Right ventricle myocardium inferior (tissue), 1 donor: ENCODE results near the gene SYCP3. TPM values are rescaled to one million over a fixed set of nuclear protein-coding genes. Genes with fewer than 3 reads are reported as not detected.

Experiments
- ATAC-seq: fragments of 200-7000 bp; cut with Tn5 transposase; one replicate; pipeline ENCODE4 v1.9.1; 2020; ENCODE audit warnings: mild to moderate bottlenecking, moderate library complexity
- DNase-seq: peaks from one replicate; pipeline ENCODE4 v3.0.0; 2021; ENCODE audit errors: missing footprints
- intact Hi-C: fragments of 100-400 bp; cut with DNase I; formaldehyde crosslinking; loops from one replicate; pipeline ENCODE4 v1.11.0; 2022
- total RNA-seq: library from RNA; stranded (reverse); fragmentation: NEBNext Ultra II Directional; extraction: Animal tissue kit (Norgen Biotek cat#: 25700); gene quantifications from one replicate; pipeline ENCODE4 v1.2.1, GENCODE V29; 2021
- donor health status: DM: no; HTN: yes; CAD: no; lungs with severe emphysema.

SYCP3 gene
- total RNA-seq, 1 donor from 2014 or later, result not detected

DNA sequence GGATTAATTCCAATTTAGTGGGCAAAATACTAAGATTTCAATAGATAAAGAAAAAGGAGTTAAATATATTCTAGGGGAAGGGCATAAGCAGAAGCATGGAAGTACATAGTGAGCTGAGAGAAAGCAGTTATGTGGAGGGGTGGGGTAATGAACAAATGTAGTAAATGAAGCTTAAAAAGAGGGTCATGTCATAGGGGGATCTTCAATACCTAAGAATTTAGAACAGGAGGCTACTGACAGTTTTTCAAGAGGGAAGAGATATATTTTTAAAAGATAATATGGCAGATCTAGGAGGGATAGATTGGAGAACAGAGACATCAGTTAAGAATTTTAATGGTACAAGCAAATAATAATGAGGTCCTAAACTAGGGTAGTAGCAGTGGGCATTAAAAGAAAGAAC lies 9.4 kb downstream of the SYCP3 start:
- ATAC-seq (no peak), DNase-seq (no peak)
- intact Hi-C loops, result no loop called here

DNA sequence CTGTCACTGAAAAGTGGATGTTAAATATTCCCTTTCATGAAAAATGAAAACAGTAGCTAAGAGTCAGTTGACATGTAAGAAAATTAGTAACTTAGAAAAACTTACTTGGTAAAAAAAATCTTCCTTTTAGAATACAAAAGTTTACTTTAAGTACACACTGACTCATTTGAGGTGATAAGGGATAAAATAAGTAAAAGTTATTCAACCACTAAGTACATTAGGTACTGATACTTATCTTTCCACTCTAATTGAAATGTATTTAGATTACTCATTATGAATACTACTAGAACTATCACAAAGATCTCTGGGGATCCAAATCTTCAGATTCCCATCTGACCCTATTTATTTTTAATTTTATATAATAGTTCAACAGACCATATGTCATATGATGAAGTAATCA lies 12.2 kb downstream of the SYCP3 start:
- ATAC-seq (no peak), DNase-seq (no peak)
- intact Hi-C loops, result no loop called here

DNA sequence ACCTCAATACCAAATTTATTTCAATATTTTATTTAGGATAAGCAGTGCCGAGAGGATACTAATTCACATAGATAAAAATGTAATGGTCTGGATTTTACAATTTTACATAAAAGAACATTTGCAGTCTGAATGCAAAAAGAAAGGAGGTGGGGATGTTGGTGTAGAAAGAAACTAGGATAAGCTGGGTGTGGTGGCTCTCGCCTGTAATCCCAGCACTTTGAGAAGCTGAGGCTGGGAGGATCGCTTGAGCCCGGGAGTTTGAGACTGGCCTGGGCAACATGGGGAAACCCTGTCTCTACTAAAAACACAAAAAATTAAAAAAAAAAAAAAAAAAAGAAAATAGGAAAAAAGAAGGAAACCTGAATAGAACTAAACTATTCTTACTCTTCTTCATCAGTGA lies 16.9 kb downstream of the SYCP3 start:
- no peak for DNase-seq
- no peak for ATAC-seq
- intact Hi-C loops, result no loop called here

DNA sequence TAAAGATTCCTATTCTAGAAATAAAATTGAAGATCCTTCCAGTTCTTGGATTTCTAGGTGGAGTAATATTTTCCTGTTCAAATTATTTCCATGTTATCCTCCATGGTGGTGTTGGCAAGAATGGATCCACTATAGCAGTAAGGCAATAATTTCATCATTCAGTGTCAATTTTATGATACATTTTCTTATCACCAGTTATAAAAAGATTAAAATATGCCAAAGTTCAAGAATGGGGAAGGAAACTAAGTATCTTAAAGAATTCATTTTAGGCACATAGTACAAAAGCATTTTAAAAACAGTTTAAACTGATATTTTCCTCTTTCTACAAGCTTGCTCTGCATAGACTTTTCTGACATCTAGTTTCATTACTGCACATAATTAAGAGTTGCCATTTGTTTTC lies 19.1 kb downstream of the SYCP3 start:
- ATAC-seq, result no peak
- intact Hi-C loops, result no loop called here
- no peak for DNase-seq

DNA sequence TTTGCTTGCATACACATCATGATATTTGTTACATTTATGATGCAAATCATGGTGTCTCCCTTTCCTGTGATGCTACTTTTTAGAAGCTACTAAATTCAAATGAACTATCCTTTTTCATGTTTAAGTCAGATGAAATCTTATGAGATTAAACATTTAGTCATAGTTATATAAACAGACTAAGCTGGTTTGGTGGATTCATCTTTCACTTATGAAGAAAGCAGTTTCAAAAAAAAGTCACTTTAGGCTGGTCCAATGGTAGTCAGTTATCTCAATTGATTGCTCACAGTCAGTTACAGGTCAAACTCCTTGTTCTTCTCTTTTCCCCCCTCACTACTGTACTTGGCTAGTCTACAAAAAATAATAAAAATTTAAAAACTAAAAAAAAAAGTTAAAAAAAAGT lies 19.7 kb downstream of the SYCP3 start:
- no peak for ATAC-seq
- DNase-seq, result no peak
- intact Hi-C loops, result no loop called here

DNA sequence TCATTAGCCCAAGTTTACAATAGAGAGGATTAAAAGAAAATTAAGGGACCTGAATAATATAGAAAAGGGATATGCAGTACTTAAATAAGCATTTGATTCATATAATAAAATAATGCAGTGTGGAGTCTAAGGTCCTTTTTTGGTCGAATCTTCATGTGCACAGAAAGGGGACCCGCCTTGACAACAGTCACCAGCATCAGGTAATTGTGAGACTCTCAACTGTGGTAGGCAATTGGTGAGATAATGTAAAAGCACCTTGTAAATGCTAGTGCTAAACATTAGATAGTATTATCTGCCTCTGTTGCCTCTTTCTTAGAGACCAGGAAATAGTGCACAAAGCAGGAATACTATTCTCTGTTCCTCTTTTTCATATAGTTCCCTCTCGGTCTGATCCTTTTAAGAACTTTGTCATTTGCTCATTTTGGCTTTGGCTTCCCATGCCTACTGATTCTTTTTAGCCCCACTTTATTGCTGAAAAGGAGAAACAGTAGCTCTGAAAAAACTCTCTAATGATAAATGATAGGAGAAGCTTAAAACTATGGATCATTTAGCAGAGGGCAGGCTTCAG lies 24.3 kb downstream of the SYCP3 start:
- intact Hi-C loops, result loop anchor here (5.0 kb wide), 1 partner anchor 223 kb away; no protein-coding TSS in a partner anchor
- no peak for ATAC-seq
- no peak for DNase-seq

DNA sequence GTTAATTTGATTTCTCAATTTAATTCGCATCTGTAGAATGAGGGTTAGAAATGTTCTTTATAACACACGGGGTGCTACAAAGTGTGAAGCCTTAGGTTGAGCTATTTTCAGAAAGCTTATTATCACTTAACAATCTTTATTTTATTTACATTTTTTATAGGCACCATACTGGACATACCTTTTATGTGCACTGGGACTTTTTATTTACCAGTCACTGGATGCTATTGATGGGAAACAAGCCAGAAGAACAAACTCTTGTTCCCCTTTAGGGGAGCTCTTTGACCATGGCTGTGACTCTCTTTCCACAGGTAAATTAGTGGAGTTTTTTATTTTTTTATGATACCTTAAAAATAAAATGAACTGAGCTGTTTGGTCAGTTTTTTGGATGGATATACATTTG lies 25.3 kb downstream of the SYCP3 start:
- intact Hi-C loops, result loop anchor here (5.0 kb wide), 1 partner anchor 222 kb away; no protein-coding TSS in a partner anchor
- ATAC-seq (no peak), DNase-seq (no peak)

DNA sequence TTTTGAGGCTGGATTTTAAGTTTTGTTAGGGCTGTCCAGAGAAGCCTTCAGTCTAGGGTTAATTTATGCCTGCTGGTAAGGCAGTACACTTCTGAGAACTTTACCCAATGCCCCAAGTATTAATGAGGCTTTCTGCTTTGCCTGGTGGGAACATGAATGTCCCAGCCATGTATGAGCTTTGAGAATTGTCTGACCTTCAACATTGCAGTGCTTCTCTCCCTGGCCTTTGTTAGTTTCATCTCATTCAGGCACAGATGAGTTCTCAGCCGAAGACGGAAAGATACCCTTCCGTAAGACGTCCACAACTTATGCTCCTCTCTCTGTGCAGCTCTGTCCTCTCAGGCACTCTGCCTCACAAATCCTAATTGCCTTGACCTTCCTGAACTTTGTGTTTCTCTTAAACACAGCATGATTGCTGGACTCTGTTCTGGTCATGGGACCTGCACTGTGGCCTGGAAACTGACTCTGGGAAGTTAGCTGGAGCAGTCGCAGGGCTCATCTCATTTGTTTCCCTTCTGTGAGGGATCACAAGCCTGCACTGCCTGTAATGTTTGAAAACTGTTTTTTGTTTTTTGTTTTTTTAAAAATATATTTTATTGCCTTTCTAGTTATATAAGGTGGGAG lies 26.1 kb downstream of the SYCP3 start:
- intact Hi-C loops, result loop anchor here (5.0 kb wide), 1 partner anchor 221 kb away; no protein-coding TSS in a partner anchor
- ATAC-seq (peak; percentile 82), DNase-seq (no peak)

DNA sequence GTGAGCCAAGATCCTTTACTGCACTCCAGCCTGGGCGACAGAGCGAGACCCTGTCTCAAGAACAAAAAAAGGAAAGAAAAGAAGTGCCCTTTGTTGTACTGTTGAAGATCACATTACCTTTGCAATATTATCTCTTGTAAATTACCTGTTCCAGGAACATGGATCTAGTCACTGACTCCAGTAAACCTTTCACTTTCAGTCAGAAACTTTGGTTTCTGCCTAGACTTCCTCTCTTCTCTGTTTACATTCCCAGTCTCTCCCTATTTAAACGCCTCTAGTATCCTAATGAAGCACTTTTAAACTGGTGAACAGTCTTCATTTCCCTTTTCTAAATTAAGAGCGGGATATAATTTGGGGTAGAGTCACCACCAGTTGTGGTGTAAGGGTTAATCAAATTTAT lies 29.0 kb downstream of the SYCP3 start:
- DNase-seq (no peak), ATAC-seq (no peak)
- intact Hi-C loops, result loop anchor here (5.0 kb wide), 1 partner anchor 218 kb away; no protein-coding TSS in a partner anchor

DNA sequence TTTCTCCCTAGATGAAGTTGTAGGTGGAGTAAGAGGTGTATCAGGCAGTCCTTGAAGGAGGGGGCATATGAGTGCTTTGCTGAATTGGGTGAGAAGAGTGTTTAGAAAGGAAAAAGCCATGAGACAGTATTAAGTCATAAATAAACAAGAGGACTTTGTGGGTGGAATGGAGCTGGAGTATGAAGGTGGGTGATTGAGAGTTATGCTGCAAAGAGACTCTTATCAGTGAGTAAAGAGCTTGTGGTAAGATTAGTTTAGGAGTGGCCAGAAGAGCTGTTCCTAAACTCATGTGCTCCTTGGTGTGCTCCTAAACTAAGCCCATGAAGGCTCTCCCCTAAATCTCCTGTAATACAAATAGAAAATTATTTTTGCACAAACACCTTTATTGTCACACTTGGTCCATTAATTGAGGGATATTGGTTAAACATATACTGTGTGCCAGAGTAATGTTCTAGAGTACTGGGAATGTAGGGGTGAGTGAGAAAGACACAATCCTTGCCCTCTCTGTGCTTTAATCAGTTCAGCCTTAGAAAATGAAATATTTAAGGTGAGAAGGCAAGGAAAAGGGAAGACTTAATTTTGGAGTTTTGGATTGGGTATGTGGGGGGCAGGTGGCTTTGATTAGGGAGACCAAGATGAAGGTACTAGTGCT lies 32.0 kb downstream of the SYCP3 start:
- DNase-seq (no peak), ATAC-seq (peak; percentile 24)
- intact Hi-C loops, result no loop called here

DNA sequence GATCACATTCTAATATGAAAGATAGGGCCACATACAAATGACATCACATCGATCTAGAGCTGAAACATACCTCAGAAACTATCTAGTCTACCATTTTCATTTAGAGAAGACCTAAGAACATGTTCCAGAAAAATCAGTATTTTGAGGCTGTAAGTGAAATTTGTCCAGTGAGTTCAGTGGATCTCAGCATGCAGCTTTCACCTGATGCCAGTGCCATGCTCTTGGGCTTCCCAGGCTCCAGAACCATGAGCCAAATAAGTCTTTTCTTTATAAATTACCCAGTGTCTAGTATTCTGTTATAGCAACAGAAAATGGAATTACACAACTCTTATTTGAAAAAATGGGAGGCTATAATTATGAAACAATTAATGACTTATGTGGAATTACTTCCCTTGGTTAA lies 32.9 kb downstream of the SYCP3 start:
- intact Hi-C loops, result no loop called here
- ATAC-seq (no peak), DNase-seq (no peak)

DNA sequence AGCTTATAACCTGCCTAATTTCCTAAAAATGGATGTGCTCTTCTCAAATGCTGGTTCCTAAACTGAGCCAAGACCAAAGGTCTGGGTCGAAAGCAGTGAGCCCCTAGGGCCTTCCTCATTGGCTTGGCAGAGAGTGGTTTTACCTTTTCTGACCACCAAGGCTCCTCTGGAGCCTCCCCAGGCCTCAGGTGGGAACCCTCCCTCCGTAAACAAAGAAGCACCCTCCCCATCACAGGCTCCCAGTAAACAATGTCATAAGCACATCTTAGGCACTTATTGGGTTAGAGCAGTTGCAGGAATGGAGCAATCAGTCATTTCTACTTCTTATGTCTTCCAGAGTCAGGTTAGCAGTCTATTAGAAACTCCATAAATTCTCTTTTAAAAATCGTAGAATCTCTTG lies 35.8 kb downstream of the SYCP3 start:
- no peak for ATAC-seq
- DNase-seq, result no peak
- intact Hi-C loops, result no loop called here

DNA sequence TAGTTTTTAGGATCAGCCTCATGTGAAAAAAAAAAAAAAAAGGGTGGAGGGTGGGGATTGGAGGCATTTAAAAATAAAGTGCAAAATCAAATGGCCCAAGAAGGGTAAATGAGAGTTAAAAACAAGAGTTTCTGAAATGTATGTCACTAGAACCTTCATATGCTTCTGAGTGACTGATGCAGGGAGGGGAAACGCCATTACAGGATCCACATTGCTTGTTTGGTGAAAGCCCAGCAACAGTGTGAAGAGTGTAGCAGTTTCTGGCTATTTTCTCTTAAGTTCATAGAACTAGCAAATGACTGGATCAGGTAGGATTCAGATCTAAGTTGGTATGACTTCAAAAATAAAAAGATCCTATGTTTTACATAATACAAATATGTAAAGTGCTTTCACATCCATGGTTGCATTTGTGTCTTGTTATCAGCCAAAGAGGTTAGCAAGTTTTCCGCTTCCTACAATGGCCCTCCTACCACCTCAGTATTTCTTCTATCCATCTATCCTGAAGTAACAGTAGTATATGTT lies 38.9 kb downstream of the SYCP3 start:
- intact Hi-C loops, result no loop called here
- DNase-seq, result no peak
- no peak for ATAC-seq

DNA sequence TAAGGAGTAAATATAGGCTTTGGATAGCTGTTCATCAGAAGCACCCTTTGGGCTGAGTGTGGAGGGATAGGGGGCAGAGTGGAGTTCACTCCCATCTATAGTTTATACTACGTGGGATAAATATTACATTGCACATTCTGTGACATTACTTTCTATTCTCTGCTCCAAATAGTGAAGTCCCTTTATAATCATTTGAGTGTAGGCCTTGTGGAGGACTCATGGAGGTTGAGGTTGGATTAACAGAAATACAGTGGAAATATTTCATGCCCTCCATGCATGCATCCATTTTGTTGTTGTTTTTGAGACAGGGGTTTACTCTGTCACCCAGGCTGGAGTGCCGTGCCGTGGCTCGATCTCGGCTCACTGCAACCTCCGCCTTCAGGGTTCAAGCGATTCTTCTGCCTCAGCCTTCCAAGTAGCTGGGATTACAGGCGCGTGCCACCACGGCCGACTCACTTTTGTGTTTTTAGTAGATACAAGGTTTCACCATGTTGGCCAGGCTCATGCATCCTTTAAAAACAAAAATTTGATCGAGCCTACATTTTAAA lies 40.4 kb downstream of the SYCP3 start:
- no peak for ATAC-seq
- no peak for DNase-seq
- intact Hi-C loops, result no loop called here

DNA sequence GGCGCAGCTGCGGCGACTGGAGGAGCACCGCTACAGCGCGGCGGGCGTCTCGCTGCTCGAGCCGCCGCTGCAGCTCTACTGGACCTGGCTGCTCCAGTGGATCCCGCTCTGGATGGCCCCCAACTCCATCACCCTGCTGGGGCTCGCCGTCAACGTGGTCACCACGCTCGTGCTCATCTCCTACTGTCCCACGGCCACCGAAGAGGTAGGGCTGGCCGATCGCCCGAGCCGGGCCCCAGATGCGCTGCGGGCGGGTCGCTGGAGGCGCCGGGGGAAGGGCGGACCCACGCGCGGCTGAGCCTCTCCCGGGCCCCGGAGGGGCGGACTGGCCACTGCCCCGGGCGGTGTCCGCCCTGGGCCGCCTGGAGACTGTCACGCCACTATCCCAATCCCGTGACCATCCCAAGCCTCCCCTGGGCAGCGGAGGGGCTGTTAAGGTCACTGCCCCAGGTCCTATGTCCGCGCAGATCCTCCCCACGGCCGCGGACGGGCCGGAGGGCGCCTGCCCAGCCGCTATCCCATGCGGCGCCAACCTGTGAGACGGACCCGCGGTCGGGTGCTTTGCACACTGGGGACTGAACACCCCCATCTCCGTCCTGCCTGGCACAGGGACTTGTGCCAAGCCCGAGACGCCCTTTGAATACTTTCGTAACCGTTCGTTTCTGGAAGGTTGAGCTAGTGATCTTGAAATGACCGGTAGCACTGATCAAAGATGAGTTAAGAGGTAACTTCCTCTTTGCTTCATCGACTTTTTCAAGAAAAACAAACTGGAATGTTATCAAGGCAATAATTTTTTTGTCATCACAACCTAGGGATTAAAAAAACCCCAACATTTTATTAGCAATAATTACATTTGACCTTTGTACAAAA lies 41.1 kb downstream of the SYCP3 start:
- intact Hi-C loops, result no loop called here
- peak; percentile 52 for ATAC-seq
- DNase-seq, result peak; percentile 83

DNA sequence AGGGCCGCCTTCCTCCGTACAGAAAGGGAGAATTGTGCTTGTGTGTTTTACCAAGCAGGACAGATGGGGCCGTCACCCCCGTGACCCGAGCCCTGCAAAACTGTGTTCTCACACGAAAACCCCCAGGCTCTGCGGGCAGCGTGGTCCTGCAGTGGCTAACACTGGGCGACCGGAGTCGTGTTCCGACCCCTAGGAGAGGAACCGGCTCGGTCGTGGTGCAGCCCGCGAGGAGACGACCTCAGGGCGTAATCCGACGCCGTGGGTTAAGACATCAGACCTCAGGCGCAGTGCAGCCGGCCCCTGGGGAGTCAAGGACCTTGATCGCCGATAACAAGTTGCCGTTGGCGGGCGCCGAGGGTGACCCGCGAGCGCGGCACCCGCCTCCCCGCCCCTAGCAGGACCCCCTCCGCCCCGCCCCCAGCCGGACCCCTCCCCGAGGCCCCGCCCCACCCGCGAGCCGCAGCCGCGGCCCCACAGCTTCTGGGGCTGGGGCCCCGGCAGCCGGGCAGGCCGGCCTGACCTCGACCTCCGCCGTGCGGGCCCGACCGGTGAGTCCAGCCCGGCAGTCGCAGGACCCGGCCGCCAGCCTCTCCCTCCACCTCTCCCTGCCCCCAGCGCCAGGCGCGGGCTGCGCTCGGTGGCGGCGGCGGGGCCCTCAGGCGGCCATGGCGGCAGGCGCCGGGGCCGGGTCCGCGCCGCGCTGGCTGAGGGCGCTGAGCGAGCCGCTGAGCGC lies 41.9 kb downstream of the SYCP3 start, which contains the start of gene CHPT1:
TSS of gene CHPT1 (plus strand) at position 444 of the 733 bp plus-strand sequence. CDS start at position 666, 222 bp downstream.
- intact Hi-C loops, result no loop called here
- peak; percentile 89 for DNase-seq
- peak; percentile 71 for ATAC-seq

DNA sequence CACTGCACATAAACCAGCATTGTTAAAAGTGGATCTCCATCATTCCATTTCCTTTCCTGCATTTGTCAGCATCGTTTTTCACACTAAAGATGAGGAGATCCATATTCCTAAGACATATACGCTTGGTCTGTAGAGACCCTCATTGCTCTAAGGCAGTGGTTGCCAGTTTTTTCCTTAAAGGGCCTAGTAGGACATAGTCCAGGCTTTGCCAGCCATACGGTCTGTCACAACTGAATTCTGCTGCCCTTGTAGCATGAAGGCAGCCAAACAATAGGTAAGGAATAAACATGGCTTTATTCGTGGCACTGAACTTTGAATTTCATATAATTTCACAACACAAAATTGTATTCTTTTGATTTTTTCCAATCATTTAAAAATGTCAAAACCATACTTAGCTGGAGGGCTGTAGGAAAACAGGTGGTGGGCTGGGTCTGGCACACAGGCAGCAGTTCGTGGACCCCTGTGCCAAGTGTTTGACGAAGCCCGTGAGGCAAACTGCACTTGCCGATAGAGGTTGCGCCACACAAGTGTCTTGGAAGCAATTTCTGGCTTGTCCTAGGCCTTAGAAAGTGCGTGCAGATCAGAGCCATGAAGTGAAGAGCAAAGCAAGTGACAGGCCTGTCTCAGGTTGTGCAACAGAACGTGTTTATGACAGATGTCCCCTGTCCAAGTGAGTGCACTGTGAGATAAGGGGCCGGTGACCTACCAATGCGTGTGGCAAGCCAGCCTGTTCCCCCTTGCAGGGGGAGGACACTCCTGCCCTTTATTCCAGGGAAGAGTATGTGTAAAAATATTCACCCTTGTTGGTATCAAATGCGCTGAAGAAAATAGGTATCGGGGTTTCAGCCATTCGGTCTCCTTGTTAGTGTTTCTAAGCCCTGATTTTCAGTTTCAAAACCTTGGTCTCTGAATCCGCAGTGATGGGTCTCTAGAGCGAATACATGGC lies 42.7 kb downstream of the SYCP3 start:
- DNase-seq, result peak; percentile 64
- ATAC-seq, result peak; percentile 86
- intact Hi-C loops, result no loop called here
